Measurements from ENCODE around the gene MXI1. TPM values are rescaled to one million over a fixed set of nuclear protein-coding genes. Genes with fewer than 3 reads are reported as not detected.

MXI1 gene
- total RNA-seq, 1 experiment from 2014 or later = 16.6 TPM

GRCh38 chr10:110305767-110306451, 98.5 kb downstream of the MXI1 start:
- POLR2A ChIA-PET = interaction anchor here (0.6 to 1.6 kb wide), 8 partner anchors 96 to 566 kb away, joined by 3 to 11 read pairs (median 4); partner anchors contain the start of genes MXI1, PDCD4 and RBM20
- DNase-seq (ENCODE audit: low spot score) (no peak), ATAC-seq (peak; percentile 26)
- CTCF ChIA-PET = interaction anchor here (0.6 to 2.9 kb wide), 15 partner anchors 49 to 613 kb away, joined by 3 to 18 read pairs (median 5); partner anchors contain the start of gene DUSP5
- peak overlapping the region; percentile 88 for H3K4me3 Mint-ChIP-seq
- peak overlapping the region; percentile 99 for H3K27ac Mint-ChIP-seq
- no peaks in the 10 kb centered on the region for H3K27me3 Mint-ChIP-seq (ENCODE audit: low read depth)
- H3K9me3 Mint-ChIP-seq = no peaks in the 10 kb centered on the region
- peaks cover 38% of the 10 kb centered on the region for H3K4me1 Mint-ChIP-seq
- TF ChIP-seq TEAD4 (CRISPR knock-in tag; IDR thresholded peaks at IDR 0.05) = no peak
- H3K36me3 Mint-ChIP-seq = peaks cover 31% of the 10 kb centered on the region

DNA sequence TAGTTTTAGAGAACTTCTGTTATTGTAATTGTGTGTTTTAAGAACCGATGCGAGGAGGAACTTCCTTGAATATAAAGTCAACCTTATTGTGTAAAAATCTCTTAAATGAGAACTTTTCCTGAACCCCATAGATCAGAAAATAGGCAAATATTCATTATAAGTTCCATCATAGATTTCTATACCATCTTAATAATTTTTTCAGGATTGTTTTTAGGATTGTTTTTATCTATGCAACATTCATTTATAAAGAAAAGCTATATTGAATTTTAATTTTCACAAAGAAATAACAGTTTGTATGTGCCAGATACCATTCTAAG, 99.0 kb downstream of the MXI1 start:
- no peaks in the 10 kb centered on the region for H3K27me3 Mint-ChIP-seq (ENCODE audit: low read depth)
- H3K36me3 Mint-ChIP-seq = peaks cover 26% of the 10 kb centered on the region
- no peak overlapping the region for H3K4me3 Mint-ChIP-seq
- peaks cover 40% of the 10 kb centered on the region for H3K4me1 Mint-ChIP-seq
- TF ChIP-seq ZBTB43 (CRISPR knock-in tag; IDR thresholded peaks at IDR 0.05) (no peak), ZNF423 (CRISPR knock-in tag; IDR thresholded peaks at IDR 0.05) (no peak), ESRRA (CRISPR knock-in tag; IDR thresholded peaks at IDR 0.05; ENCODE audit: borderline replicate concordance) (no peak), TEAD1 (CRISPR knock-in tag; IDR thresholded peaks at IDR 0.05) (no peak), PRRX2 (CRISPR knock-in tag; IDR thresholded peaks at IDR 0.05) (no peak), MYBL2 (CRISPR knock-in tag; IDR thresholded peaks at IDR 0.05) (no peak), OVOL2 (CRISPR knock-in tag; IDR thresholded peaks at IDR 0.05; ENCODE audit: borderline replicate concordance) (no peak), JAZF1 (CRISPR knock-in tag; IDR thresholded peaks at IDR 0.05) (no peak), SP1 (CRISPR knock-in tag; conservative IDR thresholded peaks at IDR 0.05) (no peak), JUN (CRISPR knock-in tag; IDR thresholded peaks at IDR 0.05) (no peak), ATF6 (CRISPR knock-in tag; IDR thresholded peaks at IDR 0.05) (no peak), PRDM15 (CRISPR knock-in tag; IDR thresholded peaks at IDR 0.05) (no peak), ATF1 (CRISPR knock-in tag; IDR thresholded peaks at IDR 0.05) (no peak), GRHL2 (CRISPR knock-in tag; IDR thresholded peaks at IDR 0.05; ENCODE audit: insufficient replicate concordance, severe bottlenecking) (no peak), ZNF671 (CRISPR knock-in tag; IDR thresholded peaks at IDR 0.05) (no peak), NFATC4 (CRISPR knock-in tag; IDR thresholded peaks at IDR 0.05) (no peak)
- TF ChIP-seq, protein P1, sequence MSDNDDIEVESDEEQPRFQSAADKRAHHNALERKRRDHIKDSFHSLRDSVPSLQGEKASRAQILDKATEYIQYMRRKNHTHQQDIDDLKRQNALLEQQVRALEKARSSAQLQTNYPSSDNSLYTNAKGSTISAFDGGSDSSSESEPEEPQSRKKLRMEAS (CRISPR knock-in tag; IDR thresholded peaks at IDR 0.05) = no peak
- no peak for ATAC-seq
- peak overlapping the region; percentile 99 for H3K27ac Mint-ChIP-seq
- ChIA-PET CTCF (interaction anchor here (0.6 to 2.9 kb wide), 7 partner anchors 48 to 612 kb away, joined by 3 to 18 read pairs (median 4); no protein-coding TSS in a partner anchor), POLR2A (no interaction called here)
- DNase-seq (ENCODE audit: low spot score) = no peak
- no peaks in the 10 kb centered on the region for H3K9me3 Mint-ChIP-seq

Data from WTC11 (cell line).